Breast epithelium (tissue), 3 donors: Measurements from ENCODE around the gene TMEM167A.

Experiments used
- POLR2A ChIP-seq: fragments of 450-650 bp; IDR thresholded peaks from one replicate; pipeline ENCODE4 v1.6.1; 2016; ENCODE audit warnings: antibody characterized with exemption, mild to moderate bottlenecking, moderate library complexity
- POLR2AphosphoS5 ChIP-seq, 3 donors: sonication (generic); formaldehyde crosslinking; IDR thresholded peaks; one replicate each; pipeline ENCODE4 v1.6.1; 2017; ENCODE audit warnings: antibody characterized with exemption in 3 of 3
- TF ChIP-seq, protein P1 (sequence below), 3 donors: fragments of 450-650 bp; IDR thresholded peaks; one replicate each; pipeline ENCODE4 v1.5.1; 2016 to 2017; ENCODE audit warnings: antibody characterized with exemption in 3 of 3, mild to moderate bottlenecking in 3 of 3, moderate library complexity in 3 of 3

DNA sequence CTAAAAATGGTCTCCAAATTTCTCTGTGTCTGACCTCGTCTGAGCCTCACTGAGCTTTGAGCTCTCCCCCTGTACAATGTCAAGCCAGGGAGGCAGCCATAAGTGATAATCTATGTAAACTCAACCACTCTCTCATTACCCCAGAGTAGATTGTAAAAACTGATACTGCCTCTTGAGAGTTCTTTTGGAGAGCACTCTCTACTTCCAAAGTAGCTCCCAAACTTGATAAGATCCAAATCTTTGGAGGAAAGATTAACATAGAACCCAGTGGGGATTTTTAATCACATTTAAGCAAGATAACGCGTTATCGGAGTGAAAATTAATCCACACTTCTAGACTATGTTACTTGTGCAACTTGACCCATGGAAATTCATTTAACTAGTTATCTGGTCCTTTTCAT, 54.9 kb downstream of the TMEM167A start:
- no peak for TF ChIP-seq POLR2A
- TF ChIP-seq, protein P1, sequence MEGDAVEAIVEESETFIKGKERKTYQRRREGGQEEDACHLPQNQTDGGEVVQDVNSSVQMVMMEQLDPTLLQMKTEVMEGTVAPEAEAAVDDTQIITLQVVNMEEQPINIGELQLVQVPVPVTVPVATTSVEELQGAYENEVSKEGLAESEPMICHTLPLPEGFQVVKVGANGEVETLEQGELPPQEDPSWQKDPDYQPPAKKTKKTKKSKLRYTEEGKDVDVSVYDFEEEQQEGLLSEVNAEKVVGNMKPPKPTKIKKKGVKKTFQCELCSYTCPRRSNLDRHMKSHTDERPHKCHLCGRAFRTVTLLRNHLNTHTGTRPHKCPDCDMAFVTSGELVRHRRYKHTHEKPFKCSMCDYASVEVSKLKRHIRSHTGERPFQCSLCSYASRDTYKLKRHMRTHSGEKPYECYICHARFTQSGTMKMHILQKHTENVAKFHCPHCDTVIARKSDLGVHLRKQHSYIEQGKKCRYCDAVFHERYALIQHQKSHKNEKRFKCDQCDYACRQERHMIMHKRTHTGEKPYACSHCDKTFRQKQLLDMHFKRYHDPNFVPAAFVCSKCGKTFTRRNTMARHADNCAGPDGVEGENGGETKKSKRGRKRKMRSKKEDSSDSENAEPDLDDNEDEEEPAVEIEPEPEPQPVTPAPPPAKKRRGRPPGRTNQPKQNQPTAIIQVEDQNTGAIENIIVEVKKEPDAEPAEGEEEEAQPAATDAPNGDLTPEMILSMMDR (IDR thresholded peaks at IDR 0.05), result no peak
- TF ChIP-seq POLR2AphosphoS5 (IDR thresholded peaks at IDR 0.05), result no peak
